ENCODE results near the gene CABCOCO1. TPM values are rescaled to one million over a fixed set of nuclear protein-coding genes. Genes with fewer than 3 reads are reported as not detected.
A peak's percentile ranks its signal among the peaks of the same experiment; 100 is the strongest.

Gene CABCOCO1
- total RNA-seq, 1 experiment from 2014 or later: not detected

- no peak overlapping the region for H3K27ac ChIP-seq (ENCODE audit: low read depth, low read length, poor library complexity, severe bottlenecking)
- BruUV-seq (replicated peaks): no TSS peak
- H3K27me3 ChIP-seq (replicated peaks; ENCODE audit: insufficient read depth, low read depth, low read length, poor library complexity): no peaks in the 10 kb centered on the region
- no peak for TF ChIP-seq EZH2 (IDR thresholded peaks at IDR 0.05; ENCODE audit: borderline replicate concordance, low read depth, low read length, poor library complexity, severe bottlenecking)
- TF ChIP-seq CTCF (conservative IDR thresholded peaks at IDR 0.05; ENCODE audit: low read depth, low read length): no peak
- CTCF ChIA-PET: no interaction called here
- H3K9me3 ChIP-seq (ENCODE audit: low read depth, low read length, poor library complexity, severe bottlenecking): no peaks in the 10 kb centered on the region
- POLR2A ChIA-PET (ENCODE audit: low non-redundant PET): interaction anchor here (0.7 kb wide), 1 partner anchor 976 kb away, joined by 24 read pairs; no protein-coding TSS in a partner anchor
- H3K4me1 ChIP-seq (ENCODE audit: insufficient read depth, low read length, poor library complexity, severe bottlenecking): peaks cover 3% of the 10 kb centered on the region
- no peak overlapping the region for H3K4me3 ChIP-seq (ENCODE audit: low read depth, low read length, poor library complexity, severe bottlenecking)
- no peaks in the 10 kb centered on the region for H3K36me3 ChIP-seq (ENCODE audit: insufficient read depth, low read length, poor library complexity, severe bottlenecking)
- DNase-seq (ENCODE audit: low spot score): no peak
- intact Hi-C loops (cut with micrococcal nuclease; ENCODE audit: unreplicated experiment): no loop called here
Observed at GRCh38 chr10:61814160-61814559, 151.4 kb downstream of the CABCOCO1 start.

- intact Hi-C loops (cut with micrococcal nuclease; ENCODE audit: unreplicated experiment): no loop called here
- peak; percentile 53 for DNase-seq (ENCODE audit: low spot score)
- CTCF ChIA-PET: no interaction called here
Observed at GRCh38 chr10:61815496-61815895, 152.8 kb downstream of the CABCOCO1 start.

More at GRCh38 chr10:61815496-61815895, 152.8 kb downstream of the CABCOCO1 start:
- Histone ChIP-seq H3K4me1 (ENCODE audit: insufficient read depth, low read length, poor library complexity, severe bottlenecking) (peaks cover 3% of the 10 kb centered on the region), H3K36me3 (ENCODE audit: insufficient read depth, low read length, poor library complexity, severe bottlenecking) (no peaks in the 10 kb centered on the region), H3K9me3 (ENCODE audit: low read depth, low read length, poor library complexity, severe bottlenecking) (no peaks in the 10 kb centered on the region), H3K27me3 (replicated peaks; ENCODE audit: insufficient read depth, low read depth, low read length, poor library complexity) (no peaks in the 10 kb centered on the region), H3K27ac (ENCODE audit: low read depth, low read length, poor library complexity, severe bottlenecking) (no peak overlapping the region), H3K4me3 (ENCODE audit: low read depth, low read length, poor library complexity, severe bottlenecking) (no peak overlapping the region)
- POLR2A ChIA-PET (ENCODE audit: low non-redundant PET): no interaction called here
- TF ChIP-seq EZH2 (IDR thresholded peaks at IDR 0.05; ENCODE audit: borderline replicate concordance, low read depth, low read length, poor library complexity, severe bottlenecking) (no peak), CTCF (conservative IDR thresholded peaks at IDR 0.05; ENCODE audit: low read depth, low read length) (no peak)
- no TSS peak for BruUV-seq (replicated peaks)

Other genes with a start within 250 kb of the CABCOCO1 start
- gene TMEM26, start 209.5 kb upstream of the CABCOCO1 start, total RNA-seq (2021): not detected in 2 replicates
- gene ARID5B, start 238.8 kb downstream of the CABCOCO1 start, total RNA-seq (2021): 29.0 and 29.7 TPM in 2 replicates

Measured in A673 (cell line).